ENCODE data around the gene RPTOR. TPM values are rescaled to one million over a fixed set of nuclear protein-coding genes. Genes with fewer than 3 reads are reported as not detected.

The RPTOR gene
- total RNA-seq, 4 donors from 2014 or later: 19.0 to 48.3 (median 27.3) TPM

GRCh38 chr17:80851277-80851925 lies 306.8 kb downstream of the RPTOR start:
- Histone ChIP-seq H3K4me3 (no peak overlapping the region), H3K27me3 (no peaks in the 10 kb centered on the region), H3K36me3 (no peaks in the 10 kb centered on the region), H3K9me3 (no peaks in the 10 kb centered on the region), H3K27ac (no peak overlapping the region), H3K4me1 (no peaks in the 10 kb centered on the region)
- no peak for DNase-seq
- TF ChIP-seq POLR2A (IDR thresholded peaks at IDR 0.05) (no peak), CTCF (IDR thresholded peaks at IDR 0.05) (no peak)
- intact Hi-C loops (cut with DNase I; ENCODE audit: low total_unique reads): loop anchor here (10.0 kb wide), 1 partner anchor 427 kb away; no protein-coding TSS in a partner anchor

DNA sequence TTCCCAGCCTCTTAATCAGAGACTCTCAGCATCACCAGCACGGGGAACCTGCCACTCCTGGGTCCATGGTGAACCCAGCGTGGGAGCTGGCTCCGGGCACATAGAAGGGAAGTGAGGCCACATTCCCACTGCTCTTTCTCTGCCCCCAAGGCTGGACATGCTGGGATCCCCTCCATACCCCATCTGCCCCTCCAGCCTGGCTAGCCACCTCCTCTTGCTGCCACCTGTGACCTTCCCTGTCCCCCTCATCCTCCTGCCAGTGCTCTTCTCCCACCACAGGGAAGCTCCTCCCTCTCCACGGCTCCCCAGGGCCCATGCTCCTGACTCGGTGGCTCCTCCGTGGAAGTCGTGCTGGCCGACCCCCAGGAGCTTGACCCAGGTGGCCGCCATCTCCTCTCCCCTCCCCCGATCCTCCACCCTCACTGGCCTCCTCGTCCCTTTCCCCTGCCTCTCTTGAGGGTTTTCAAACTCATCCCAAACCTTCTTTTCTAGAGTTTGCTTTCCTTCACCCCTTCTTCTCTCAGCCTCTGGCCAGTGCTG lies 307.9 kb downstream of the RPTOR start:
- Histone ChIP-seq H3K9me3 (no peaks in the 10 kb centered on the region), H3K4me3 (no peak overlapping the region), H3K27me3 (no peaks in the 10 kb centered on the region), H3K36me3 (no peaks in the 10 kb centered on the region), H3K27ac (no peak overlapping the region), H3K4me1 (no peaks in the 10 kb centered on the region)
- TF ChIP-seq CTCF (IDR thresholded peaks at IDR 0.05) (no peak), POLR2A (IDR thresholded peaks at IDR 0.05) (no peak)
- DNase-seq: no peak
- intact Hi-C loops (cut with DNase I; ENCODE audit: low total_unique reads): loop anchor here (10.0 kb wide), 1 partner anchor 428 kb away; no protein-coding TSS in a partner anchor

DNA sequence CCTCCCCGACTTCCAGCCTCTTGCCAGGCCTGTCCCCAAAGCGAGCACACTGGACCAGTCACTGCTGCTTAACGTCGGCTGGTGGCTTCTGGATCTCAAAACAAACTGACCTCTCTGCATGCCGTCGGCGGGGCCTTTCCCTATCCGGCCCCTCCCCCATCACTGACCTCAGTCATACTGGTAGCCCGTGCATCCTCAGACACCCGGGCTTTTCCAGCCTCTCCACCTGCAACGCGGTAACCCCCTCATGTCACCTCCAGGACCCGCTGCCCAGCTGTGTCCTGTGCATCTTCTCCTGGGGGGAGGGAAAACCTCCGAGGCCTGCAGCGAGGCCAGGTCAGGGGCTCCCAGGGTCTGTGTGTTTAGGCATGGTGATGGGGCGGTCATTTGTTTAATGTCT lies 308.4 kb downstream of the RPTOR start:
- TF ChIP-seq CTCF (IDR thresholded peaks at IDR 0.05) (no peak), POLR2A (IDR thresholded peaks at IDR 0.05) (no peak)
- intact Hi-C loops (cut with DNase I; ENCODE audit: low total_unique reads): loop anchor here (10.0 kb wide), 1 partner anchor 428 kb away; no protein-coding TSS in a partner anchor
- DNase-seq: no peak
- Histone ChIP-seq H3K4me3 (no peak overlapping the region), H3K27me3 (no peaks in the 10 kb centered on the region), H3K4me1 (no peaks in the 10 kb centered on the region), H3K36me3 (no peaks in the 10 kb centered on the region), H3K9me3 (no peaks in the 10 kb centered on the region), H3K27ac (no peak overlapping the region)

GRCh38 chr17:80854220-80854619 lies 309.6 kb downstream of the RPTOR start:
- no peaks in the 10 kb centered on the region for H3K27me3 ChIP-seq
- H3K36me3 ChIP-seq: no peaks in the 10 kb centered on the region
- H3K27ac ChIP-seq: no peak overlapping the region
- no peak for DNase-seq
- no peaks in the 10 kb centered on the region for H3K9me3 ChIP-seq
- H3K4me3 ChIP-seq: no peak overlapping the region
- no peaks in the 10 kb centered on the region for H3K4me1 ChIP-seq
- intact Hi-C loops (cut with DNase I; ENCODE audit: low total_unique reads): loop anchor here (10.0 kb wide), 1 partner anchor 429 kb away; no protein-coding TSS in a partner anchor
- TF ChIP-seq POLR2A (IDR thresholded peaks at IDR 0.05) (no peak), CTCF (IDR thresholded peaks at IDR 0.05) (no peak)

DNA sequence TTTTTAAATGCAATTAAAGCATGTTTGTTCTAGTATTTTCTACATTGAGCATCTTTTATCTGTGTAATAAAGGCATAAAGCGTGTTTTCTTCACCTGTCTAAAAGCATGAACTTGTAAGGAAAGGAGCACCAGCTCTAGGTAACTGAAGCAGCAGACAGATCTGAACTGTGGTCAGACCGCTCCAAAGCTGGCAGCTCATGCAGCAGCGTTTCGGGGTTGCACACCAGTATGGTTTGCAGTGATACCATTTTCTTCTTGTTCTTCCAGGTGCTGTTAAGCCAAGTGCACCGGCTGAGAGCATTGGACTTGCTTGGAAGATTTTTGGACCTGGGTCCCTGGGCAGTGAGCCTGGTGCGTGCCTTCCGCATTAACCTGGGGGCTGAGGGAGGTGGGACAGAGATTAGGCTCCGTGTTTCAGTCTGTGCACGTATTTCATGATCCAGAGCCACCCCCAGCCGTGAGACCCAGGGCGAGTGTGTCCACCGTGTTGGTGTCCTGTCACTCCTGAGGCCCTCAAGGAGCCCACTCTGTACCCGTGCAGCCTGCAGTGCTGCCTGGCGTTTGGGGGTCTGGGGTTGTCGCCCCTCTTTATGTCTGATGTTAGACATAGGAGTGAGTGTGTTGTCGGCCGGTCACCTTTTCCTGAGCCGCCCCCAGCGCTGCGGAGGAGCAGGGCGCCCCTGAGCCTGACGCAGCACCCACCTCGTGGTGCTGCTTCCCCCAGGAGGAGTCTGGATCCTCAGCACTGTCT lies 310.7 kb downstream of the RPTOR start:
- TF ChIP-seq POLR2A (IDR thresholded peaks at IDR 0.05) (no peak), CTCF (IDR thresholded peaks at IDR 0.05) (no peak)
- no peak overlapping the region for H3K27ac ChIP-seq
- H3K36me3 ChIP-seq: no peaks in the 10 kb centered on the region
- H3K27me3 ChIP-seq: no peaks in the 10 kb centered on the region
- H3K4me3 ChIP-seq: no peak overlapping the region
- H3K9me3 ChIP-seq: no peaks in the 10 kb centered on the region
- intact Hi-C loops (cut with DNase I; ENCODE audit: low total_unique reads): loop anchor here (10.0 kb wide), 1 partner anchor 431 kb away; no protein-coding TSS in a partner anchor
- H3K4me1 ChIP-seq: no peaks in the 10 kb centered on the region
- no peak for DNase-seq
